NCI-H128 (cell line): ENCODE results near the gene APP.
A peak's percentile ranks its signal among the peaks of the same experiment; 100 is the strongest.

Experiments used
- DNase-seq: peaks from one replicate; lab custom pipeline; 2025; ENCODE audit not compliant: unreplicated experiment; lab: John Stamatoyannopoulos, UW

The APP gene

DNA sequence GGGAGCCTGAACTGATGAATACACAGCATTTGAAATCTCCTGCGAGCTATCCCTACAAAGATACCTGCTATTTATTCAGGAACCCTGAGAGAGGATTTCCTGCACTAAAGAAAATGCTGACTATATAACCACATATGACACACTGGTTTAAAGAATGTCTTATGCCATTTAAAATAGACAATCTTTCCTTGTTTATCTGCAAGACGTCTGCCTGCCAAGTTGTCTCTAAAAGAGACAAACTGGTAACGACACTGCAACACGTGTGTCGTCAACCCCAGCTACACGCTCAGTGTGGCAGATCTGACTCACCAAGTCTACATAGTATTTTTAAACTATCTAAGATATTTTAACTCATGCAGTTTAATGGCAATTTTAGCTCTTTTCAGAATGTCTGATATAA, 42.7 kb downstream of the APP start:
- DNase-seq, result no peak

DNA sequence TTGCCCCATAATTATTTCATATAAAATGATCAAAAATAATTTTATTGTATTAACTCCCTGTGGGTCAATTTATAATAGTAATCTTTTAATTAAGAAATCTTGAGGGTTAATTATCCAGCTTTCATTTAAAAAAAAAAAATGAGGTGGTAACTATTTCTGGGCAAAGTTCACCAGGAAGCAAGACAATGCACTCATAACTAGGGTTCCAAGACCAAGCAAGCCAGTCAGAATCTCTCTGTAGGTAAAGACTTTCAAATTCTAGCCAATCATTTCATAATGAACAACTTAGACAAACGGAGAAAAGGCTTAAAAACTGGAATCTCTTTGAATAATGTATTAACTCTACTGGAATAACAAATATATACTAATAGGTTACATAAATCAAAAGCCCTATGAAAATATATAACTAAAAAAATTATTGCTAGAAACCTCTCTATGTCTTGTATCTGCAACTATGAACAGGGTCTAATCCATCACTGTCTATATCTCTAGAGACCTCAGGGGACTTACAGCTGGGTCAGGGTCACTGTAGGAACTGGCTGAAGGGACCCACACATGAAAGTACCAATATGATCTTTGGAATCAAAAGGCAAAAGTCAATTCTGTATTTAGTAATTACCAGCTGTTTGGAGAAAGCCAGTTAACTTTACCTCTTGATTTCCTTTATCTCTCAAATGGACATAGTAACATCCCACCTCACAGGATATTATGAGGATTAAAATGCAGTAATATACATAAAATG, 43.3 kb downstream of the APP start:
- no peak for DNase-seq

DNA sequence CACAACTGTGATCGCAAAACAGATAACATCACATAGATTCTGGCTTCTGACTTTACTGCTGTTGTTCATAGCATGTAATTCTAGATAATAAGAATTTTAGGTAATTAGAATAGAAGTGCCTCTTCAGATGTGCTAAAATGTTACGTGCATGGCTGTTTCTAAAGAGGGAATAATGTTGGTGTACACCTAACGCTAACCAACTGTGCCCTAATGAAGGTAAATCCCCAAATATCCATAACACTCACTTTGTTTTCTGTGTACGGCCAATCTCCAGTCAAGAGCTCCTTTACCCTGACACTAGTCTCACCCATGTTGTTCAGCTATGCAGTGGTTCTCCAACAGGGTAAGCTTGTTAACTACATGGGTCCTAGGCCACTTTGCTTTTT, 44.4 kb downstream of the APP start:
- no peak for DNase-seq

DNA sequence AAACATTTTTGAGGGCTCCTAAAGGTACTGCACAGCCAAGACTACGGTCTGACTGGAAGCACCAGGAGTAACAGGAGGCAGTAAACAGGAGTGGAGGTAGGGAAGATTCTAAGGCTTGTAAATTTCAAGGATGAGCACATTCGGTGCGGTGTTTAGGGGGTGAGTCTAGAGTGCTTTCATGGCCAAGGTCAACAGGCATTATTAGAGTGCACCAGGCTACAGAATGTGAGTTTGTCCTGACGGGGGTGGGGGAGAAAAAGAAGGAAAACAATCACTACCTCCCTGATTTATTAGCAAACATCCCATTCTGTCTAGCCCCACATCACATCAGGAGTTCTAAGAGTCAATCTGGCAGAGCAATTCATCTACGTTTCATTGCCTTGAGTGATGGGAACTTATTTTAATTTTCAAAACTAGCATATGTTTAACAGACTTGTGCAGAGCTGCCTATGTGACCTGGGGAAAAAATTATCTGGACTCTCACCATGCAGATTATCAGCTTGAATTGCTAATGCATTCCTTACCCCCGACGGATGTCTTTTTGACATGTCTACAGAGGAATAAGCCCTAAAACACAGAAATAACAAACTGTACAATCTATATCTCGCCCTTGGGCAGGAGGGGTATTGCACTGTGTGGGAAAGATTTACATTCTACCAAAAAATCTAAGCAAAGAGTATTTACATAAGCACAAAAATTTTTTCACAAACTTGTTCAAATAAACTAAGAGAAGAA, 45.0 kb downstream of the APP start:
- DNase-seq, result no peak

DNA sequence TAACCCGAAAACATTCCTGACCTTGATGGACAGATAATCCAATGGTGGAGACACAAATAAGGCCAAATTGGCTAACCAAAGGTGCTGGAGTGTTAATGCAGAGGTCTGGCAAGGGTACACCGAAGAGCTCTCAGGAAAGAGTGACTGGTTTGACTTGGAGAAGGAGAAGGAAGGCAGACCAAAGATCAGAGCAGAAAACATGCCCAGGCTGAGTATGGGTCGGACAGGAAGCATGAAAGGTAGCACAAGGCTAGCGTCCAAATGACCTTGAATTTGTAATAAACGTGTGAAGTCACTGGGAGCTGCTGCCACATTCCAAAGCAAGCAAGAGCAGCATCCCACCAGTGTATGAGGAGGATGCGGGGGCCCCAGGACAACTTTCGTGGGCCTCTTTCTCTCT, 45.7 kb downstream of the APP start:
- DNase-seq, result no peak

DNA sequence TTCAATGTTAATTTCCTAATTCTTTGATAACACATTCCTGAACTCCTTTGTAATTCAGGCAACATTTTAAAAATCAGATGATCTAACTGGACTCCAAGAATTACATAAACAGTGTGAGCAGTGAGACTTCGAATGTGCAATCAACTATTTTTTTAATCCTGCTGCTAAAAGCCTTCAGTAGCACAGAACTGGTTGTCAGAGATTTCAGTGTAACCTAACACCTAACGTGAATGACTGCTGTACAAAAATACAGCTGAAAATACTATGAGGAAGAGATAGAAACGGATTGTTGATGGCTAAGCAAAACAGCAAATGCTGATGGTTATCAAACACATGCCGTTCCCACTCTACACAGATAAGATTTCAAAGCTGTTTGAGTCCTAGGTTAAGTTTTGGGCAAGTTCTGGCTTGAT, 46.1 kb downstream of the APP start:
- DNase-seq, result no peak

DNA sequence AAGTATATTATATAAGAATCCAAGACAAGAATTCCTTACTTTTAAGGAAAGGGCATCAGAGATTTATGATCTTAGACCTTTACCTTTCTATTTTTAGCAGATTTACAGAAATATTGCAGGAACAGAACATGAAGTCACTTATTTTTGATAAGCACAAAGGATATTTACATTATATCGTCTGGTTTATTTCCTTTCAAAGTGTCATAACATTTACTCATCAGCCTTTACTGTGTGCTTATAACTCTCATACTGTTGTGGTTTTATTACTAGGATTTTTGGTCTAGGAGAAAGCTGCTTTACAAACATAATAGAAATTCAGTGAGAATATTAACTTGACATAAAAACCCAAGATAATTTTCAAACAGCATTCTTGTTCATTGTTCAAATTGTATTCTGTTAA, 47.6 kb downstream of the APP start:
- DNase-seq, result no peak

DNA sequence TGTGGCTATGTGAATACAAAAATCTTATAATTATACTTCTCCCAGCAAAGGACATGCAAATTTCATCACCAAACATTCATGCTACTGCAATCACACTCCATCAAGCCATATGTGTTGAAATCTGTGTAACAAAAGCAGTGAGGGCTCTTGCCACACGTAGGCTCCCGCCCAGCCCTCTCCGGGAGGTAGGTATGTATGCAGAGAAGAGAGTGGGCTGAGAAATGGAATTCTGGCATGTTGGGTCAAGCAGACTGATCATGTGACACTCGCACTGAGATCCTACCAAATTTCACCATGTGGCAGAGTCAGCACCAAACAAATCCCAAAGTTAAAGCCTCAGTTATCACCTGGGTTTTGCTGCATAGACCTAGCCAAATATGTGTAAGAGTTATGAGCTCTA, 49.7 kb downstream of the APP start:
- DNase-seq, result no peak

DNA sequence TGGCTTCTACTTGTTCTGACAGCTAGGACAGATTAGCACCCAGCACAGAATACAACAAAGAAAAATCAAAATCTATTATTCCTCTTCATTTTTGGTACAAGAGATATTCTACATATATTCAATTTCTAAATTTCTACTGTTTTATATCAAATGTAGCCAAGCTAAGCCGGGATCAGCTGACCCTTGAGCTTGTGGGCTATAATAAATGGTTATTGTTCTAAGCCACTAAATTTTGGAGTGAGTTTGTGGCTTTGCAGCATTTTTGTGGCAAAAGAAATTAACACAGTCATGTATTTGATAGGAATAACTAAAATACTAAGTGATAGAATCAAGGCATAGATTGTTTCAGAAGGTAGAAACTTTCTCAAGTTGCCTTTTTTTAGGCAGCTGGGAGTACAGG, 50.7 kb downstream of the APP start:
- DNase-seq, result no peak

DNA sequence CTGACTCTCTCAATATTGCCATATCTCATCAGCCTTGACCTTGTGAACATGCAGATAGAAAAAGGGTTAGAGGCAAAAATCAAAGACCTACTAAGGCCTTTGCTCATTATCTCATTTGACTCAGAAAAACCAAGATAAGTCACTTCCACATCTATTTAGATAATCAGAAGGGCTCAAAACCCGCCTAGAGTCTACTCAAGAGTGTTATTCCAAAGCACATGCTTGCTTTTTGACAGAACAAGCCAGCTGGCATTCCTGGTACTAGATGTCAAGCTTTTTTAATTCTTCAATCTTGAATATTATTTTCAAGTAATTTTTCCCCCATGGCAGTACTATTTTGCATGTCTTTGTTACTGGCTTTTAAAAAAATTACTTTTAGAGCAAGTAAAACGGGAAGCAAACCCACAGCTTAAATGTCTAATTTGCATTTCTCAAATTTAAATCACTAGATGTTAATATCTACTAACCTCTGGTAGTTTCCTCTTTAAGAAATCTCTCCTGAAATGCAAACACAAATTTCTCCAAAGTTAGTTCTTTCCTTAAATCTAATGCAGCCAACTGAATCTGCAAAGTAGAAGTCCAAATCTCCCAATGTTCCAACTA, 51.5 kb downstream of the APP start:
- DNase-seq, result no peak

DNA sequence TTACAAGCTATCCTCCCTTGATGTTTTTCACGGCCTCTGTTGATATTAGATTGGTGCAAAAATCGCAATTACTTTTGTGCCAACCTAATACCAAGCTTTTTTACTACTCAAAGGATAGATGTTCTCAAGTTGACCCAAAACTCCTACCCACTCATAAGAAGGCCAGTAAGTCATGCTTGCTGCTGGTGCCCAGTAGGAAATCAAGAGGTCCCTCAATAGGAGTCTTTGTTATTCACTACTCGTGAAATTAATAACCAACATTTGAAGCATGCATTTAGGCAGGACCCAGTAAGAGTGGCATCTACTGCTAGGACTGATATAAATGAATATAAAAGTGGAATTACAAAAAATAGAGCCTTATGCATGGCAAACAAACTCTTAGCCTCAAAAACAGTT, 52.6 kb downstream of the APP start:
- no peak for DNase-seq

DNA sequence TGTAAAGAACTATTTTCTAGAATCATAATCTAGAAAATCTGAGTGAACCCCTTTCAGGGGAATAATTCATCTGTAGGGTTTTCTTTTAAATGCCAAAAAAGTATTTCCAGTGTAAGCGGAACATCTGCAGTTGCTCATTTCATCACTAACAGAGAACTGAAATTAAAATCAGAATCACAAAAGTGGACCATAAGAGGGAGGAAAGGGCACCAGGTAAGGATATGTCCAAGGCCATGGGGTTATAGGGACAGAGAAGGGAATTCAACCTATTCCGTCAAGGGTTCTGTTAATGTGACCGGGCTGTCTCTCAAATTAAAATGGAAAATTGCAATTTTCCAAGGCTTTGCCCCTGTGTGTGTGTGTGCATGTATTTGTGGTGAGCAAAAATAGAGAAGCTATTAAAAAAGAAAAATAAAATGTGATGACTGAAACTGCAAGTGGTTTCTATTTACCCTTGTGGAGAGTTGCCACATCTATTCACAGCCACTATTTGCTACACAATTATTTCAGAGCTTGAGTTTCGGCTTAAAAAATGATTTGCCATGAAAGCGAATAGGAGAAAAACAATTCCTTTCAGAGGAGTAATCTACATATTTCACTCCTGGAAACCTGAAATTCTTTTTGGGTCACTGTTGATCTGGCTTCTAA, 53.1 kb downstream of the APP start:
- DNase-seq, result no peak

DNA sequence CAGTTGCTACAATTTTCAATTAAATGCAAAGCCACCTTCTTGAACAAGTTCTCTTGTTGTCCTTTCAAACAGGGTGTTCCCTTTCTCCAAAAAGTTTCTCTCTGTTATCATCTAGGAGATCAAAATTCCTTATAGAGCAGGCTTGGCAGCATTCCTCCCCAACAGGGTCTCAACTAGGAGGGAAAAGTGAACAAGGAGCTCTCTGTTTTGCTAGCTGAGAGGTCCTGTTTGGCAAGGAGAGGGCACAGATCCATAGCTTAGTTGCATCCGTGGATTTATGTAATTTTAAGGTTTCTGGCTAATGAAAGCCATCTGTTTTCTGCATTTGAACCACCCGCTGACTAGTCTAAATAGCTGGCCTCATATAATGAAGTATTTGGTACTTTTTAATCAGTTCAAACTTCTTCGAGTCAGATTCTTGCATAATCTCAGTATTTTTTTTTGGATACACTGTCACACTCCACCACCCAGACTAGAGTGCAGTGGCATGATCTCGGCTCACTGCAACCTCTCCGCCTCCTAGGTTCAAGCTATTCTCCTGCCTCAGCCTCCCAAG, 54.0 kb downstream of the APP start:
- no peak for DNase-seq

DNA sequence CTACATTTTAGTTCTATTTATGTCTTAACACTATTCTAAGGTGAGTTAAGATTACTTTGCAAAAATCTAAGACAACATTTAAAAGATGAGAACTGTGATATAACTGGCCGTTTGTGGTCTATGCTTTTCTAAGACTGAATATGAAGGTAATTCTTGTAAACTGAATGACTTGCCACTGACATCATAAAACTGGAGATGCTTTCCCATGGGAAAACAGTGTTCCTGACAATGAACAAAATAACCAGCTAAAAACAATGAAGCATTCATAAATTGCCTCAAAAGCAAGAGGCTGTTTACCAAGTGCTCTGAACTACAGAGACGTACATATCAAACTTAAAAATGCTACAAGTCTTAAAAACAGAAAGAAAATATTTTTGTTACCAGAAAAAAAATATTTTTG, 54.7 kb downstream of the APP start:
- DNase-seq, result no peak

DNA sequence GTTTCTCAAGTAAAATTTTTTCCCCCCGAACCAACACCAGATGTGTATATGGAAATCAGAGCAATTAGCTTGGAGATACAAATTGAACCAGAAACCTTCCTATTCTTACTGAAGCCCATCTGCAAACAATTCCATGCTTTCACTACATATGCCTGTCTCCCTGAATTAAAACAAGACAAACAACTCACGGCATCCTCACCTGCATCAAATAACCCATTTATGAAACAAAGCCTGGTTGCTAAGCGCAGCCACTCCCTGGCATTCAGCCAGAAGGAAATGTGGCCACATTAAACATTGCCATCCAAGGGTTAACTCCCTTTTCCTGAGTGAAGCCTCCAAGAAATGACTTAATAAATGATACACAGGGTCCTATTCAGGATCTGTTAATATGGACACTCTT, 55.3 kb downstream of the APP start:
- peak; percentile 59 for DNase-seq

DNA sequence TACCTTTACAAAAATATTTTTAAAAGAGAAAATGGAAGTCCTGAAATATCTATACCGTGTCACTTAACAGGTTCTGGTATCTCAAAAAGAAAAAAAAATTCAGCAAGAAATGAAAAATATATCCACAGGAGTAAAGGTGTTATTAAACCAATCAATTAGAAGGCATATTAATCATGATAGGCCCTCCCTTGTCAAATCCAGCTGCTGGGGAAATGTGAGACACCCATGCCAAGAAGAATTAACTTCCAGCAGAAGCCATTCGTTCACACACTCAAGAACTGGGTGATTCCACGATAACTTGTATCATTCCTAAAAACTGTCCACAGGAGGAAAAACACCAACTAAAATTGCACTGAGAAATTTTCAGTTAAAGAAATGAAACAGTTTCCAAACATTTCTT, 57.6 kb downstream of the APP start:
- DNase-seq, result no peak

DNA sequence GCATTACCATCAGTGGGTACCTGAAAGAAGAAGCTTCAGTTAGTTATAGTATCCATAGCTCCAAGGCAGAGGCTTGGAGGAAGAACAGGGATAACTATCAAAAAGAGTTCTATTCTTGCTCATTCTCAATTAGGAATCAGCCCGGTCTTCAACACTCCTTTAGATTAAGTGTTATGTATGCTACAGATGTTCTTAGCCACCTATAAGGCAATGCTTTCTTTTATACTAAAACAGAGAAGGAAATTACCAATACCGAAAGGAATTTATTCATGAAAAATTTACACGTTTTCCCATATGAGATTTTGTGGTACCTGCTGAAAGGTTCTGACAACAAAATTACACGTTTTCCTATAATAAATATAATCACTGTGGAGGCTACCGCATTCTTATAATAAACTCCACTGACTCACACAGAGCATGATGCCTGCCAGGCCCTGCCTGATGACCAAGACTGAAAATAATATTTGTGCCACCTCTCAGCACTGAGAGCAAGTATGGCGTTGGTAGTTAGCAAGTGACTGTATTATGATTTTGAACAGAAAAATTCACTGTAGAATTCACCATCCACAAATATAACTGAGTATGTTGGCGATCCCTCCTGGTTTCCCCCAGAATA, 58.3 kb downstream of the APP start:
- no peak for DNase-seq

DNA sequence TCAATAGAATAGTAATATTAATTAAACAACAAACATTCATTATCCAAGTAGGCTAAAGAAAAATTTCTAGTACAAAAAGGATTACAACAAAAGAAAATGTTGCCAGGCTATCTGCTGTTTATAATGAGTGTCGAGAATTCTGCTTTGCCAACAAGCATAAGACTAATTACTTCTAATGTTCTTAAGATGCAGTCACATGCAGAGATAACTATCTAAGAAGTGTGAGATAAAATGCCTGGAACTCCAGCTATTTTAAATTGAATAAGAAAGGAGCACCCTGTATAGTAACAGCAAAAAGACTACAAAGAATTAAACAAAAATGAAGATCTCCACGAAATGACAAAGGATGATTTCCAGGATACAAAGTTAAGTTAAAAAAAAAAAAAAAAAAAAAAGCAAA, 59.9 kb downstream of the APP start:
- DNase-seq, result no peak

DNA sequence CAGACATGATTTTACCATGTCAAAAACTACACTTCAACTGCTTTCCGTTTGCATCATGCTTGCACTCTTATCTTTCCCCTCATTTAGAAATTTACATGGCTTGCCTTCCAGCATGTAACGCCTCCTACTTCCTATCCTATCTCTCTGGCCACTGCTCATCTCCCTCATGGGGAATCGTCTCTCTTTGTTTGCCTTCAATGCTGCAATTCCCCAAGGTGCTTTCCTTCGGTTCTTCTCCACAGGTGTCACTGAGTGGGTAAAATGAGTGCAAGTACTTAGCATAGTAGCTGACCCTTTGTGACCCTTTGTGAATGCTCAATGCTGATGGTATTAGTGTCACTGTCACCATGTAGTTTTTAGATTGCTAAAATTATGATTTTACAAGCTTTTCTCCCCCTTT, 63.1 kb downstream of the APP start:
- DNase-seq, result no peak

DNA sequence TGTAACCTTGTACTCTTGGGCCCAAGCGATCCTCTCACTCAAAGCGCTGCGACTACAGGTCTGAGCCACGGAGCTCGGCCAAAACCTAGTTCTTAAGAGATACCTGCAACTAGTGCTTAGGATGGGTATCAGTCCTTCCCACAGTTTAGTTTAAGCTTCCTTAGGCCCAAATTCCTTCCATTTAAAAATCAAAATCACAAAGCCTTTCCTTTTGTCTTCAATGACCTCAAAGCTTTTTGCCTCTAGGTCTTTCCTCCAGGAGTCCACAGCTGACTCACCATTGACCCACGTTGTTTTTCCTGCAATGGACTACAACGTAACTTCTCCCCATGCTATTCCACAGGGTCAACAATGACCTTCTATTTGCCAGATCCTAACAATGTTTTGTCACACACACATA, 64.0 kb downstream of the APP start:
- no peak for DNase-seq

DNA sequence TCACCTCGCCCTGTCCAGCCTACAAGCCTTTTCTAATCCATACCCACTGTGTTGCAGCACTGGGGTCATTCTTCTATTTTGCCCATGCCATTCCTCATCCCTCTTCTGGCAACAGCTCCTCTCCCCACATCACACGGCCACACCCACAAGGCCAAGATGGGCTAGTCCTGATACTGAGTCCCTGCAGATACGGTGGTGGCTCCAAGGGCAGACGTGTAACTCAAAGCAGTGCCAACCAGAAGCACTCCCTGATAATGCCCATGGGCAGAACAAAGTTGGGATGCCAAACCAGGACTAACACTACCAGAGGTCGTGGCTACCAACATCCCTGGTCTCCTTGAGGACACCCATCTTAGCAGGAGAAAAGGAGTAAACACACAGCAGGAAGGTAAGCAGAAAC, 64.8 kb downstream of the APP start:
- DNase-seq, result no peak
